ENCODE data around the gene ART1.

The ART1 gene

DNA sequence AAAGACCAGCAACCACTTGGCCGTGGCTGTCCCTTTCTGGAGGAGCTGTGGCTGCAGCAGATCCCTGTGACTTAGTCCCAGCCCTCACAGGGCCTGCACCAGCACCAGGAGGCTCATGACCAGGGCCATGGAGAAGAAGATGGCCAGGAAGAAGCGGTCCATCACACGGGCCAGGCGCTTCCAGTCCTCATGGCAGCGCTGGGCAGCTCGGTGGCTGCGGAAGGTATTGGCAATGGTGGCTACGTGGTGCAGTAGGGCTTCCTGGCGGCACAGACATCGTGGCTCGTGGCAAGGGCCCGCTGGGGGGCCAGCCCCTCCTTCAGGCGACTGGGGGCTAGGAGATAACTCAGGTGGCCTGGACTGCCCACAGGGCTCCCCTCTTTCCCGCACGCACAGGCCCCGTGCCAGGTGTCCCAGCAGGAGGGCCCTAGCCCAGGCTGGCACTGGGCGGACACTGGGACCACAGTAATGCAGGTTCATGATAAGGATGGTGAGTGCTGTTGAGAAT is 21.1 kb downstream of the ART1 start:
- TF ChIP-seq, protein P1, sequence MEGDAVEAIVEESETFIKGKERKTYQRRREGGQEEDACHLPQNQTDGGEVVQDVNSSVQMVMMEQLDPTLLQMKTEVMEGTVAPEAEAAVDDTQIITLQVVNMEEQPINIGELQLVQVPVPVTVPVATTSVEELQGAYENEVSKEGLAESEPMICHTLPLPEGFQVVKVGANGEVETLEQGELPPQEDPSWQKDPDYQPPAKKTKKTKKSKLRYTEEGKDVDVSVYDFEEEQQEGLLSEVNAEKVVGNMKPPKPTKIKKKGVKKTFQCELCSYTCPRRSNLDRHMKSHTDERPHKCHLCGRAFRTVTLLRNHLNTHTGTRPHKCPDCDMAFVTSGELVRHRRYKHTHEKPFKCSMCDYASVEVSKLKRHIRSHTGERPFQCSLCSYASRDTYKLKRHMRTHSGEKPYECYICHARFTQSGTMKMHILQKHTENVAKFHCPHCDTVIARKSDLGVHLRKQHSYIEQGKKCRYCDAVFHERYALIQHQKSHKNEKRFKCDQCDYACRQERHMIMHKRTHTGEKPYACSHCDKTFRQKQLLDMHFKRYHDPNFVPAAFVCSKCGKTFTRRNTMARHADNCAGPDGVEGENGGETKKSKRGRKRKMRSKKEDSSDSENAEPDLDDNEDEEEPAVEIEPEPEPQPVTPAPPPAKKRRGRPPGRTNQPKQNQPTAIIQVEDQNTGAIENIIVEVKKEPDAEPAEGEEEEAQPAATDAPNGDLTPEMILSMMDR (conservative IDR thresholded peaks at IDR 0.05; ENCODE audit: low read depth, low read length), result no peak
- H3K27ac ChIP-seq, result no peak overlapping the region
- H3K4me2 ChIP-seq, result no peak overlapping the region
- H3K79me2 ChIP-seq (ENCODE audit: insufficient read depth, low read depth), result no peaks in the 10 kb centered on the region
- H3K4me1 ChIP-seq (ENCODE audit: low read depth, poor library complexity, severe bottlenecking), result no peaks in the 10 kb centered on the region
- no peaks in the 10 kb centered on the region for H4K20me1 ChIP-seq (ENCODE audit: insufficient read depth)
- no peak overlapping the region for H2AFZ ChIP-seq (ENCODE audit: low read depth)
- no peaks in the 10 kb centered on the region for H3K36me3 ChIP-seq (ENCODE audit: insufficient read depth)
- no peak overlapping the region for H3K4me3 ChIP-seq (IDR thresholded peaks at IDR 0.05; ENCODE audit: insufficient read depth, low read depth, low read length)
- no peaks in the 10 kb centered on the region for H3K27me3 ChIP-seq (ENCODE audit: insufficient read depth, low read depth)
- H3K9ac ChIP-seq, result no peak overlapping the region

DNA sequence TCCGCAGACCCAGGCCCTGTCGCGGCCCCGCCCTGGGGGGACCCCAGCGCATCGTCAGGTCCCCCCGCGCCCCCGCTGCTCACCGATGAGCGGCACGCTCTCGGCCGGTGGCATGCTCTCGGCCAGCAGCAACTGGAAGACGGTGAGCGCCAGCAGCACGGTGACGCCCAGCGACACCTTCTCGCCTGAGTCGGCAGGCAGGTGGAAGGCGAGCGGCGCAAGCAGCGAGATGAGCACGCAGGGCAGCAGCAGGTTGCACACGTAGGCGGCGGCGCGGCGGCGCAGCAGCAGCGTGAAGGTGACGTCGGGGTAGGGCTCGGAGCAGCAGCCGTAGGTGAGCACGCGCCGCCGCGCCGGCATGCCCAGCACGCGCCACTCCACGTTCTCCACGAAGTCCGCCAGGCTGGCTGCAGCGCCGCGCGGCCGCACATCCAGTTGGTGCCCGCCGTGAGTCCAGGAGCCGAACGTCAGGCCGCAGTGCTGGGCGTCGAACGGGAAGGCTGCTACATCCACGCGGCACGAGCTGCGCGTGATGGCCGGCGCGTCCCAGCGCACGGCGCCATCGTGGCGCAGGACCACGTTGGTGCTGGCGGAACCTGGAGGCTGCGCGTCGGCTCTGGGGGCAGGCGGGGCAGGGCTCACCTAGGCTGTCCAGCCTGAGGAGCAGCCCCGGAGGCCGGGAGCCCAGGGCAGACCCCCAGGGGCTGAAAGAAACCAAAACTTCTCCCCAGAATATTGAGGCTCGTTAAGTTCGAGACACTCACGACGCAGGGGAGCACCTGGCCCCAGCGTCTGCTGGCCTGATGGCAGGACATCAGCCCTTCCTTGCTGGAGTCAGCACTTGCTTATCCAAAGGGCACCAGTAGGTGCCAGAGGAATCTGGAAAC is 22.5 kb downstream of the ART1 start:
- TF ChIP-seq, protein P1 (conservative IDR thresholded peaks at IDR 0.05; ENCODE audit: low read depth, low read length), result no peak
- no peaks in the 10 kb centered on the region for H3K4me1 ChIP-seq (ENCODE audit: low read depth, poor library complexity, severe bottlenecking)
- H3K27me3 ChIP-seq (ENCODE audit: insufficient read depth, low read depth), result no peaks in the 10 kb centered on the region
- no peak overlapping the region for H2AFZ ChIP-seq (ENCODE audit: low read depth)
- H3K9ac ChIP-seq, result no peak overlapping the region
- H3K27ac ChIP-seq, result no peak overlapping the region
- no peaks in the 10 kb centered on the region for H3K36me3 ChIP-seq (ENCODE audit: insufficient read depth)
- no peak overlapping the region for H3K4me3 ChIP-seq (IDR thresholded peaks at IDR 0.05; ENCODE audit: insufficient read depth, low read depth, low read length)
- no peaks in the 10 kb centered on the region for H3K79me2 ChIP-seq (ENCODE audit: insufficient read depth, low read depth)
- H3K4me2 ChIP-seq, result no peak overlapping the region
- H4K20me1 ChIP-seq (ENCODE audit: insufficient read depth), result no peaks in the 10 kb centered on the region

- no peaks in the 10 kb centered on the region for H3K36me3 ChIP-seq (ENCODE audit: insufficient read depth)
- H3K79me2 ChIP-seq (ENCODE audit: insufficient read depth, low read depth), result no peaks in the 10 kb centered on the region
- no peaks in the 10 kb centered on the region for H3K4me1 ChIP-seq (ENCODE audit: low read depth, poor library complexity, severe bottlenecking)
- no peak overlapping the region for H3K4me2 ChIP-seq
- no peaks in the 10 kb centered on the region for H4K20me1 ChIP-seq (ENCODE audit: insufficient read depth)
- H3K27ac ChIP-seq, result no peak overlapping the region
- no peaks in the 10 kb centered on the region for H3K27me3 ChIP-seq (ENCODE audit: insufficient read depth, low read depth)
- H3K9ac ChIP-seq, result no peak overlapping the region
- H2AFZ ChIP-seq (ENCODE audit: low read depth), result no peak overlapping the region
- TF ChIP-seq, protein P1 (conservative IDR thresholded peaks at IDR 0.05; ENCODE audit: low read depth, low read length), result no peak
- H3K4me3 ChIP-seq (IDR thresholded peaks at IDR 0.05; ENCODE audit: insufficient read depth, low read depth, low read length), result no peak overlapping the region
Measured at GRCh38 chr11:3669128-3669527, 24.2 kb downstream of the ART1 start.

DNA sequence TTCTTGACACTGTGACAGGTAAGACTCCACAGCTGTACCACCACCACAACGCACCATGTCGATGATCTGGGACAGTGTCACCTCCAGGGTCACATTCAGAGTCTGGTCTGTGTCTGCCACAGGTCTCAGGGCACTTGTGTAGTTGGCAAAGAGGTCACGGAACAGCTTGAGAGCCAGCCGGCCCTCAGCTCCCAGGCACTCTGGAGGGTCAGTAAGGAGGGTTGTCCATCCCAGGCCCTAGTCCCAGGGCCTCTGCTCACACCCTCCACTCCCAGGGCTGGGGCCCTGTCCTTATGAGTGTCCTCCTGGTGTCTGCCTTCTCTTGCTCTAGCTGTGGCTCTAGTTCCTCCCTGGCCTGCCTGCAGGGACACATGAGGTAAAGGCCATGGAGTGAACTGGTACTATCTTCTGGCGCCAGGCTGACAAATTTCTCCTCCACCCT is 24.8 kb downstream of the ART1 start:
- Histone ChIP-seq H3K4me2 (no peak overlapping the region), H2AFZ (ENCODE audit: low read depth) (no peak overlapping the region), H3K9ac (no peak overlapping the region), H3K27ac (no peak overlapping the region), H4K20me1 (ENCODE audit: insufficient read depth) (no peaks in the 10 kb centered on the region), H3K4me1 (ENCODE audit: low read depth, poor library complexity, severe bottlenecking) (no peaks in the 10 kb centered on the region), H3K36me3 (ENCODE audit: insufficient read depth) (no peaks in the 10 kb centered on the region), H3K27me3 (ENCODE audit: insufficient read depth, low read depth) (no peaks in the 10 kb centered on the region), H3K4me3 (IDR thresholded peaks at IDR 0.05; ENCODE audit: insufficient read depth, low read depth, low read length) (no peak overlapping the region), H3K79me2 (ENCODE audit: insufficient read depth, low read depth) (no peaks in the 10 kb centered on the region)
- TF ChIP-seq, protein P1 (conservative IDR thresholded peaks at IDR 0.05; ENCODE audit: low read depth, low read length), result no peak

Measured in KMS-11 (cell line).